Tongue (tissue), 2 donors: Measurements from ENCODE around the gene TERT. TPM values are rescaled to one million over a fixed set of nuclear protein-coding genes. Genes with fewer than 3 reads are reported as not detected.

Experiments used
- DNase-seq: peaks from one replicate; pipeline ENCODE4 v3.0.0-alpha.2; 2015
- total RNA-seq: library from RNA; depleted of rRNA; stranded (reverse); fragments of >200 nt; gene quantifications from one replicate; pipeline ENCODE4 v1.2.3, GENCODE V29; 2014

Gene TERT
- total RNA-seq, 1 donor from 2014 or later = 0.21 TPM

GRCh38 chr5:1219098-1219767 lies 75.6 kb downstream of the TERT start:
- no peak for DNase-seq

- no peak for DNase-seq
These were observed 76.4 kb downstream of the TERT start for GRCh38 chr5:1218351-1219080.

GRCh38 chr5:1217596-1218206 lies 77.2 kb downstream of the TERT start:
- DNase-seq = no peak

GRCh38 chr5:1216918-1217295 lies 78.0 kb downstream of the TERT start:
- no peak for DNase-seq

- no peak for DNase-seq
These were observed 78.5 kb downstream of the TERT start for GRCh38 chr5:1216211-1216917.

GRCh38 chr5:1215320-1216096 lies 79.4 kb downstream of the TERT start:
- DNase-seq = no peak

- no peak for DNase-seq
These were observed 80.0 kb downstream of the TERT start for GRCh38 chr5:1214936-1215220.

GRCh38 chr5:1214163-1214935 lies 80.5 kb downstream of the TERT start:
- no peak for DNase-seq

- no peak for DNase-seq
These were observed 81.2 kb downstream of the TERT start for GRCh38 chr5:1213508-1214162.

- no peak for DNase-seq
These were observed 82.0 kb downstream of the TERT start for GRCh38 chr5:1212881-1213280.

- DNase-seq = no peak
These were observed 82.6 kb downstream of the TERT start for GRCh38 chr5:1212271-1212670.

- no peak for DNase-seq
These were observed 83.2 kb downstream of the TERT start for GRCh38 chr5:1211701-1212100.

GRCh38 chr5:1210832-1211251 lies 84.0 kb downstream of the TERT start:
- DNase-seq = no peak

GRCh38 chr5:1209896-1210776 lies 84.7 kb downstream of the TERT start:
- no peak for DNase-seq

- no peak for DNase-seq
These were observed 85.4 kb downstream of the TERT start for GRCh38 chr5:1209489-1209852.

- no peak for DNase-seq
These were observed 86.0 kb downstream of the TERT start for GRCh38 chr5:1208743-1209488.

GRCh38 chr5:1208221-1208742 lies 86.6 kb downstream of the TERT start:
- DNase-seq = no peak

- DNase-seq = no peak
These were observed 87.3 kb downstream of the TERT start for GRCh38 chr5:1207555-1207954.
